Astrocyte (in vitro differentiated cells and primary cell): ENCODE data around the gene DOK7. TPM values are rescaled to one million over a fixed set of nuclear protein-coding genes. Genes with fewer than 3 reads are reported as not detected.

Experiments
- DNase-seq: peaks from one replicate; pipeline ENCODE4 v3.0.0-alpha.2; 2010; ENCODE audit warnings: low read depth
- FAIRE-seq: peaks from 2 replicates; lab custom pipeline; 2011; peaks lifted over from hg19 to GRCh38; lab: Jason Lieb, UNC
- H2AFZ ChIP-seq: 2 replicates; pipeline ENCODE4 v1.6.0; 2012; ENCODE audit warnings: low read depth, low read length, inconsistent platforms
- H3K27ac ChIP-seq: 2 replicates; pipeline ENCODE4 v1.5.1; 2011; ENCODE audit warnings: low read depth, low read length, inconsistent platforms
- H3K27me3 ChIP-seq: 2 replicates; pipeline ENCODE4 v1.6.0; 2011; ENCODE audit warnings: low read length, inconsistent platforms; ENCODE audit not compliant: insufficient read depth
- H3K36me3 ChIP-seq: 2 replicates; pipeline ENCODE4 v1.5.1; 2011; ENCODE audit warnings: low read length, inconsistent platforms; ENCODE audit not compliant: insufficient read depth
- H3K4me1 ChIP-seq: 2 replicates; pipeline ENCODE4 v1.5.1; 2011; ENCODE audit warnings: low read length, inconsistent platforms; ENCODE audit not compliant: insufficient read depth
- H3K4me2 ChIP-seq: 2 replicates; pipeline ENCODE4 v1.6.0; 2012; ENCODE audit warnings: low read length, inconsistent platforms
- H3K4me3 ChIP-seq: 2 replicates; pipeline ENCODE4 v1.5.1; 2011; ENCODE audit warnings: low read depth, mild to moderate bottlenecking, low read length, inconsistent platforms; ENCODE audit not compliant: insufficient read depth
- H3K79me2 ChIP-seq: 2 replicates; pipeline ENCODE4 v1.6.0; 2012; ENCODE audit warnings: mild to moderate bottlenecking, low read length, inconsistent platforms; ENCODE audit not compliant: insufficient read depth
- H3K9ac ChIP-seq: 2 replicates; pipeline ENCODE4 v1.6.0; 2012; ENCODE audit warnings: mild to moderate bottlenecking, low read length, inconsistent platforms
- H3K9me3 ChIP-seq: 2 replicates; pipeline ENCODE4 v1.5.1; 2012; ENCODE audit warnings: low read depth, mild to moderate bottlenecking, low read length, inconsistent platforms; ENCODE audit not compliant: insufficient read depth
- H4K20me1 ChIP-seq: 2 replicates; pipeline ENCODE4 v1.6.0; 2012; ENCODE audit warnings: low read length, inconsistent platforms; ENCODE audit not compliant: insufficient read depth
- H3K27ac Mint-ChIP-seq: one replicate; pipeline ENCODE4 v1.8.0; 2021; ENCODE audit warnings: mild to moderate bottlenecking, mixed read lengths; ENCODE audit not compliant: unreplicated experiment
- H3K27me3 Mint-ChIP-seq: one replicate; pipeline ENCODE4 v1.8.0; 2021; ENCODE audit warnings: low read depth, mixed read lengths; ENCODE audit not compliant: unreplicated experiment
- H3K36me3 Mint-ChIP-seq: one replicate; pipeline ENCODE4 v1.8.0; 2021; ENCODE audit warnings: low read depth, mixed read lengths; ENCODE audit not compliant: unreplicated experiment
- H3K4me1 Mint-ChIP-seq: one replicate; pipeline ENCODE4 v1.8.0; 2021; ENCODE audit warnings: low read depth, mixed read lengths; ENCODE audit not compliant: unreplicated experiment
- H3K4me3 Mint-ChIP-seq: one replicate; pipeline ENCODE4 v1.8.0; 2021; ENCODE audit warnings: mild to moderate bottlenecking, moderate library complexity, mixed read lengths; ENCODE audit not compliant: unreplicated experiment
- H3K9me3 Mint-ChIP-seq: one replicate; pipeline ENCODE4 v1.8.0; 2021; ENCODE audit warnings: mild to moderate bottlenecking, mixed read lengths; ENCODE audit not compliant: unreplicated experiment
- CTCF ChIP-seq: IDR thresholded peaks from 2 replicates; pipeline ENCODE4 v1.5.1; 2011; ENCODE audit warnings: low read depth, mild to moderate bottlenecking, inconsistent platforms, low read length, moderate library complexity; ENCODE audit not compliant: insufficient read depth
- EZH2 ChIP-seq: IDR thresholded peaks from 2 replicates; pipeline ENCODE4 v1.6.1; 2012; ENCODE audit warnings: mild to moderate bottlenecking, low read length, inconsistent platforms; ENCODE audit not compliant: insufficient read depth
- total RNA-seq: library from RNA; stranded (reverse); gene quantifications from 2 replicates; pipeline ENCODE4 v1.2.1, GENCODE V29; 2021

Gene DOK7
- total RNA-seq, 1 donor from 2014 or later: not detected

GRCh38 chr4:3512279-3512678 lies 49.2 kb downstream of the DOK7 start:
- no peak overlapping the region for H3K9ac ChIP-seq
- TF ChIP-seq CTCF (no peak), EZH2 (no peak)
- H3K27me3 ChIP-seq: no peaks in the 10 kb centered on the region
- FAIRE-seq: no peak
- no peak overlapping the region for H3K27ac Mint-ChIP-seq
- no peaks in the 10 kb centered on the region for H3K4me1 ChIP-seq
- H3K4me1 Mint-ChIP-seq: no peaks in the 10 kb centered on the region
- no peaks in the 10 kb centered on the region for H3K79me2 ChIP-seq
- H3K9me3 ChIP-seq: no peaks in the 10 kb centered on the region
- H4K20me1 ChIP-seq: peaks cover 31% of the 10 kb centered on the region
- no peaks in the 10 kb centered on the region for H3K27me3 Mint-ChIP-seq
- H3K36me3 Mint-ChIP-seq: peaks cover 35% of the 10 kb centered on the region
- H3K9me3 Mint-ChIP-seq: no peaks in the 10 kb centered on the region
- DNase-seq: no peak
- no peak overlapping the region for H3K27ac ChIP-seq
- H3K4me2 ChIP-seq: no peak overlapping the region
- H3K4me3 ChIP-seq: no peak overlapping the region
- H2AFZ ChIP-seq: no peak overlapping the region
- H3K36me3 ChIP-seq: peaks cover 12% of the 10 kb centered on the region
- H3K4me3 Mint-ChIP-seq: no peak overlapping the region

- H3K9ac ChIP-seq: no peak overlapping the region
- Mint-ChIP-seq H3K36me3 (peaks cover 35% of the 10 kb centered on the region), H3K4me3 (no peak overlapping the region)
Observed at GRCh38 chr4:3512719-3513118, 49.6 kb downstream of the DOK7 start.

More at GRCh38 chr4:3512719-3513118, 49.6 kb downstream of the DOK7 start:
- no peaks in the 10 kb centered on the region for H3K4me1 ChIP-seq
- no peaks in the 10 kb centered on the region for H3K9me3 Mint-ChIP-seq
- no peak overlapping the region for H2AFZ ChIP-seq
- no peaks in the 10 kb centered on the region for H3K27me3 ChIP-seq
- H3K27ac ChIP-seq: no peak overlapping the region
- DNase-seq (no peak), FAIRE-seq (no peak)
- H3K36me3 ChIP-seq: peaks cover 12% of the 10 kb centered on the region
- no peaks in the 10 kb centered on the region for H3K9me3 ChIP-seq
- H3K4me1 Mint-ChIP-seq: no peaks in the 10 kb centered on the region
- no peaks in the 10 kb centered on the region for H3K27me3 Mint-ChIP-seq
- H3K27ac Mint-ChIP-seq: no peak overlapping the region
- no peaks in the 10 kb centered on the region for H3K79me2 ChIP-seq
- no peak overlapping the region for H3K4me3 ChIP-seq
- H4K20me1 ChIP-seq: peaks cover 26% of the 10 kb centered on the region
- H3K4me2 ChIP-seq: no peak overlapping the region
- no peak for TF ChIP-seq CTCF
- TF ChIP-seq EZH2: no peak
